ENCODE results near the gene DDX28.

DDX28 gene

DNA sequence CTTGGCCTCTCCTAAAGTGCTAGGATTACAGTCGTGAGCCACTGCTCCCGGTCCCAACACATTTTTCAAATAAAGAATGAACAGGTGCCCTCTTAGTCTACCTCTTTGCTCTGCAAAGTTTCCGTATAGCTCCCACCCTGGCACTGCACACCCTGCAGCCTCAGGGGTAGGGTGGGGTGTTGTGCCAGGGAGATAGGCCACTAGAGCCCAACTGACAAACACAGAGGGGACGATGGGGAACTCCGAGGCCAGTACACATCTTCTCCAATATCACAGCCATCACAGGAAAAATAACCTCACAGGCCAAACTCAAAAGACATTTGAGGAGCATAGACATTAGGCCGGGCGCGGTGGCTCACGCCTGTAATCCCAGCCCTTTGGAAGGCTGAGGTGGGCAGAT is 51.9 kb downstream of the DDX28 start:
- DNase-seq (ENCODE audit: low read depth): no peak
- H3K4me3 ChIP-seq (ENCODE audit: low read depth, low read length): no peak overlapping the region
- no peak for TF ChIP-seq POLR2A (IDR thresholded peaks at IDR 0.05; ENCODE audit: extremely low read depth, insufficient read length)
- no peak for TF ChIP-seq MYC (IDR thresholded peaks at IDR 0.05; ENCODE audit: low read depth, low read length)
- TF ChIP-seq, protein P1, sequence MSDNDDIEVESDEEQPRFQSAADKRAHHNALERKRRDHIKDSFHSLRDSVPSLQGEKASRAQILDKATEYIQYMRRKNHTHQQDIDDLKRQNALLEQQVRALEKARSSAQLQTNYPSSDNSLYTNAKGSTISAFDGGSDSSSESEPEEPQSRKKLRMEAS (IDR thresholded peaks at IDR 0.05; ENCODE audit: low read depth, low read length): no peak
- TF ChIP-seq, protein P2, sequence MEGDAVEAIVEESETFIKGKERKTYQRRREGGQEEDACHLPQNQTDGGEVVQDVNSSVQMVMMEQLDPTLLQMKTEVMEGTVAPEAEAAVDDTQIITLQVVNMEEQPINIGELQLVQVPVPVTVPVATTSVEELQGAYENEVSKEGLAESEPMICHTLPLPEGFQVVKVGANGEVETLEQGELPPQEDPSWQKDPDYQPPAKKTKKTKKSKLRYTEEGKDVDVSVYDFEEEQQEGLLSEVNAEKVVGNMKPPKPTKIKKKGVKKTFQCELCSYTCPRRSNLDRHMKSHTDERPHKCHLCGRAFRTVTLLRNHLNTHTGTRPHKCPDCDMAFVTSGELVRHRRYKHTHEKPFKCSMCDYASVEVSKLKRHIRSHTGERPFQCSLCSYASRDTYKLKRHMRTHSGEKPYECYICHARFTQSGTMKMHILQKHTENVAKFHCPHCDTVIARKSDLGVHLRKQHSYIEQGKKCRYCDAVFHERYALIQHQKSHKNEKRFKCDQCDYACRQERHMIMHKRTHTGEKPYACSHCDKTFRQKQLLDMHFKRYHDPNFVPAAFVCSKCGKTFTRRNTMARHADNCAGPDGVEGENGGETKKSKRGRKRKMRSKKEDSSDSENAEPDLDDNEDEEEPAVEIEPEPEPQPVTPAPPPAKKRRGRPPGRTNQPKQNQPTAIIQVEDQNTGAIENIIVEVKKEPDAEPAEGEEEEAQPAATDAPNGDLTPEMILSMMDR (IDR thresholded peaks at IDR 0.05; ENCODE audit: low read depth, low read length): no peak

Data from NB4 (cell line).